HG02759 (cell line): Measurements from ENCODE around the gene AREG.
"Not testable (repeated sequence)": the region's sequence is repeated elsewhere in the genome, so short reads cannot be mapped to it uniquely, and the experiment has no call there.

Source experiments
- ATAC-seq: cut with Tn5 transposase; IDR thresholded peaks from one replicate; pipeline ENCODE4 v1.9.1; 2021; ENCODE audit warnings: mild to moderate bottlenecking, moderate library complexity; ENCODE audit not compliant: unreplicated experiment

AREG gene, protein sequence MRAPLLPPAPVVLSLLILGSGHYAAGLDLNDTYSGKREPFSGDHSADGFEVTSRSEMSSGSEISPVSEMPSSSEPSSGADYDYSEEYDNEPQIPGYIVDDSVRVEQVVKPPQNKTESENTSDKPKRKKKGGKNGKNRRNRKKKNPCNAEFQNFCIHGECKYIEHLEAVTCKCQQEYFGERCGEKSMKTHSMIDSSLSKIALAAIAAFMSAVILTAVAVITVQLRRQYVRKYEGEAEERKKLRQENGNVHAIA

DNA sequence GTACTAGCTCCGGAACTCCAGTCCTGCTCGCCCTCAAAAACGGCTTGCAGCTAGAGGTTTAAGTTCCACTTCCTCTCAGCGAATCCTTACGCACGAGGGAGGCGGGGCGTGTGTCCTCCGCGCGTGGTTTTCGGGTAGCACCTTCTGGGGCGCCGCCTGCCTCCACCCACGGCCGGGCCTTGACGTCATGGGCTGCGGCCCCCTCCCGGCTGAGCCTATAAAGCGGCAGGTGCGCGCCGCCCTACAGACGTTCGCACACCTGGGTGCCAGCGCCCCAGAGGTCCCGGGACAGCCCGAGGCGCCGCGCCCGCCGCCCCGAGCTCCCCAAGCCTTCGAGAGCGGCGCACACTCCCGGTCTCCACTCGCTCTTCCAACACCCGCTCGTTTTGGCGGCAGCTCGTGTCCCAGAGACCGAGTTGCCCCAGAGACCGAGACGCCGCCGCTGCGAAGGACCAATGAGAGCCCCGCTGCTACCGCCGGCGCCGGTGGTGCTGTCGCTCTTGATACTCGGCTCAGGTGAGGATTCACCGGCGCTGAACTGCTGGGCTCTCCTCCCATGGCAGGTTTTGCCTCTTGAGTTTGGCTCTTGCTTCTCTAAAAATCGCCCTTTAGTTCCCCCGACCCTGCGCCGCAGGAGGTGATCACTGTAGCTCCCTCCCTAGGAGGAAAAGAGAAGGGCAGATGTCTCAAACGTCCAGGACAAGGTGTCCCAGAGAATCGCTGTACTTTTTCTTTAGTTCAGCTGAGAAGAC lies at the start of gene AREG:
AREG (plus strand) TSS at position 246 of the 752 bp plus-strand sequence; CDS start at position 456, 210 bp downstream.
- ATAC-seq, result peak; percentile 93

GRCh38 chr4:74395633-74396032 lies 49.3 kb upstream of the AREG start:
- no peak for ATAC-seq

- peak; percentile 63 for ATAC-seq
Measured at GRCh38 chr4:74397748-74398426, 47.0 kb upstream of the AREG start.

DNA sequence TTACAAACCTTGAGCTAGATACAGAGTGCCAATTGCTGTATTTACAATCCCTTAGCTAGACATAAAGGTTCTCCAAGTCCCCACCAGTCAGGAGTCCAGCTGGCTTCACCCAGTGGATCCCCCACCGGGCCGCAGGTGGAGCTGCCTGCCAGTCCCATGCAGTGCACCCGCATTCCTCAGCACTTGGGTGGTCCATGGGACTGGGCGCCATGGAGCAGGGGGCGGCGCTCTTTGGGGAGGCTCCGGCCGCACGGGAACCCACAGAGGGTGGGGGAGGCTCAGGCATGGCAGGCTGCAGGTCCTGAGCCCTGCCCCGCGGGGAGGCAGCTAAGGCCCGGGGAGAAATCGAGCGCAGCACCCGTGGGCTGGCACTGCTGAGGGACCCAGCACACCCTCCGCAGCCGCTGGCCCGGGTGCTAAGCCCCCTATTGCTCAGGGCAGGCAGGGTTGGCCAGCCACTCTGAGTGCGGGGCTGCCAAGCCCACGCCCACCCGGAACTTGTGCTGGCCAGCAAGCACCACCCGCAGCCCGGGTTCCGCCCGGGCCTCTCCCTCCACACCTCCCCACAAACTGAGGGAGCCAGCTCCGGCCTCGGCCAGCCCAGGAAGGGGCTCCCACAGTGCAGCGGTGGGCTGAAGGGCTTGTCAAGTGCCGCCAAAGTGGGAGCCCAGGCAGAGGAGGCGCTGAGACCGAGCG lies 45.9 kb upstream of the AREG start:
- not testable (repeated sequence) for ATAC-seq

GRCh38 chr4:74400395-74400794 lies 44.5 kb upstream of the AREG start:
- no peak for ATAC-seq

DNA sequence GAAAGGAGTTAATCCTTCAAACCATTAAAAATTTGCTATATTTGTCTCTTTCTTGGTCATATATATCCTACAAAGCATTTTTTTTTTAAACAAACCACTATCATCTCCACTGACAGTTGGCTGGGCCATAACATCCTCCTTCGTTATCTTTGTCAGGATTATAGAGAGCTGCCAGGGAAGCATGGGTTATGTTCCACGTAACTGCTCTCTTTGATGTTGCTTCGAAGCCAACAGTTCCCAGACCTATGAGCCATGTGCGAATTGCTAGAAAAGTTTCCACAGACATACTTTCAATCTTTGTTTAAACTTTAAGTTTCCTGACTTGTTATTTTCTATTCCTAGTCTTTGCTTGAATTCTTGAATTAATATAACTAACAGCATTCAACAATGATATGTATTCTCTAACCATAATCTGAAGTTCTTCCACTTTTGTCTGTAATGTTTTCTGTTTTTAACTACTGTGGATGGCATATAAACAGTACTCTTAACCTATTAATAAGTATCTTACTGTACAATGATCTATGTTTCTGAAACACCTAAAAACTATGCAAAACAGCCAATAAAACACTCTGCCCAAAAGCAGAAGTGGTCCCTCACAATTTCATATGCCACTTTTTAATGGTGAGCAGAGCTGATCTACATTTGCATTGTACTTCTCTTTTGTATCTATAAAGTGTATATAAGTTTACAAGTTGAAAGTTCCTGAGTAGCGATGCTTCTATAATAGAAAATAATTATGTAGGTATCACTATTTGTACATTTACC lies 42.1 kb upstream of the AREG start:
- ATAC-seq, result peak; percentile 92

- ATAC-seq, result no peak
Measured at GRCh38 chr4:74407891-74408290, 37.0 kb upstream of the AREG start.

- ATAC-seq, result no peak
Measured at GRCh38 chr4:74408639-74409038, 36.3 kb upstream of the AREG start.

- no peak for ATAC-seq
Measured at GRCh38 chr4:74410272-74410671, 34.7 kb upstream of the AREG start.

DNA sequence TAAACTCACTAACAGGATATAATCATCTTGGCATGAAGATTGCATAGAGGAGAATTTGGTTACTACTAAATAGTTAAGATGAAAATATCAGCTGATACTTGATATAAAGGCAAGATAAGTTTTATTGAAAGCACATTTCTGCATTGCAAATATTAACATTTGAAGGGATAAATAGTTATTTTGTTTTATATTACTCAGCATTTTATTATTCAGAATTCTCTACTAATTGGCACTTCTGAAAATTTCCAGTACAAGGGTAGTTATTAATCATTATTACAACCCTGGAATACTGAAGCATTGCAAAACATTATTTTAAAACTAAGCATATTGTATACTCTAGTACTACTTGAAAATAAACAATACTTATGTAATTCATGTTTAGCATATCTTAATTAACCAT lies 32.7 kb upstream of the AREG start:
- no peak for ATAC-seq

- no peak for ATAC-seq
Measured at GRCh38 chr4:74413265-74413664, 31.7 kb upstream of the AREG start.

GRCh38 chr4:74414149-74414809 lies 30.7 kb upstream of the AREG start:
- ATAC-seq, result no peak

- ATAC-seq, result no peak
Measured at GRCh38 chr4:74415602-74416300, 29.2 kb upstream of the AREG start.

GRCh38 chr4:74418063-74418670 lies 26.8 kb upstream of the AREG start:
- ATAC-seq, result no peak

- no peak for ATAC-seq
Measured at GRCh38 chr4:74420863-74421262, 24.1 kb upstream of the AREG start.

GRCh38 chr4:74423104-74423503 lies 21.8 kb upstream of the AREG start:
- ATAC-seq, result no peak

DNA sequence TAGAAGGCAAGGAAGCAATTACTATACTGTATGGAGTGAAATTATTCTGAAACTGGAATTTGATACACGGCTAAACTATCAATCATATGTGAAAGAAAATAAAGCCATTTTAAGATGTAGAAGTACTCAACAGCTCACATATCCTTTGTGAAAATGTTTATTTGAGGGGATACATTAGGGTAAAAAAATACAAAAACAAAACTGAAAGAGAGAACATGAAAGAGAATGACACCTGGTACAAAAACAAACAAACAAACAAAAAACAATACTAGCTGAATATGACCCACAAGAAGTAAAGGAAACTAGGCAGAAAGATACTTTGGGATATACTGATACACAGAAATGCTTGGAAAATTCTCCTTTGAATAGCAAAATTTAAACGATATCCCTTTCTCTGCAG lies 20.8 kb upstream of the AREG start:
- no peak for ATAC-seq

- no peak for ATAC-seq
Measured at GRCh38 chr4:74426101-74426500, 18.8 kb upstream of the AREG start.

GRCh38 chr4:74428276-74428675 lies 16.7 kb upstream of the AREG start:
- no peak for ATAC-seq
